ENCODE results near the gene DNAH14.

DNAH14 gene

DNA sequence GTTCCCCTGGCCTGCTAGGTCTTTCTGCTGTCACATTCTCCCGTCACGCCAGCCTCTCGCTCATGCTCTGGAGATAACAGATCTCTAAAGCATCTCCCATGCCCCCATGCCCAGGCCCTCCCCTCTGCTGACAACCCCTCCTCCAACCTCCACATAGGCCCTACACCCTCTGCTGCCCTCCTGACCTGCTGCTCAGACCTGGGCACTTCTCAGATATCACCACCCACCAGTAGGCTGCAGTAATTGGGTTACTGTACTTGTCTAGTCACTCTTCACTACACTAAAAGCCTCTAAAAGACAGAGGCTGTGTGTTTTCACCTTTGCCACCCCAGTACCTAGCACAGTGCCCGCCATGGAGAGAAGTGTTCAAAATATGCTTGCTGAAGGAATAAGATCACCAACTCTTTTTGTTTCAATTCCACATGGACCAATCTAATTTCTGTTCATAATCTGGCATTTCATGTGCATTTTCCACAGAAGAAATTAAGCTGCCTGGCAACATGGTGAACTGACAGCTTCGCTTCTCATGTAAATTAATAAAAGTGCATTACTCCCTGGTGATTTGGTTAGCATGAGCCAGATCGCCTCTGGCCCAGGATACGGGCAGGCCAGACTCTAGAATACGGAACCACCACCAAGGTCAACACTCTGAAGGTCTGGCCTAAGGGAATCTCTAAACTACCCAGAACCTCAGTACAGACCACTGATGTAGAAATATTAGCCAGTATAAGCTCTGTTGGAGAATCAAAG lies 477.7 kb downstream of the DNAH14 start:
- no peak for DNase-seq (ENCODE audit: low spot score)

DNA sequence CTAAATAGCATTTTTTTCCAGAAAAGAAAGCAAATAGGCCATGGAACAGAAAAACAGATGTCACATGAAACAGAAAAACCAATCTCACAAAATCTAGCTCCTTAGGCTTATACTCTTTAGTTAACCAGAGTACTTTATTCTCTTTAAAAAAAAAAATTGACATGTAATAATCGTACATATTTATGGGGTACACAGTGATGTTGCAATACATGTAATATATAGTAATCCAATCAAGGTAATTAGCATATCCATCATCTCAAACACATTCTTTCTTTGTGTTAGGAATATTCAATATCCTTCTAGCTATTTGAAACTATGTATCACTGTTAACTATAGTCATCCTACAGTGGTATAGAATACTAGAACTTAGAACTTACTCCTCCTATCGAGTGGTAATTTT lies 478.3 kb downstream of the DNAH14 start:
- no peak for DNase-seq (ENCODE audit: low spot score)

DNA sequence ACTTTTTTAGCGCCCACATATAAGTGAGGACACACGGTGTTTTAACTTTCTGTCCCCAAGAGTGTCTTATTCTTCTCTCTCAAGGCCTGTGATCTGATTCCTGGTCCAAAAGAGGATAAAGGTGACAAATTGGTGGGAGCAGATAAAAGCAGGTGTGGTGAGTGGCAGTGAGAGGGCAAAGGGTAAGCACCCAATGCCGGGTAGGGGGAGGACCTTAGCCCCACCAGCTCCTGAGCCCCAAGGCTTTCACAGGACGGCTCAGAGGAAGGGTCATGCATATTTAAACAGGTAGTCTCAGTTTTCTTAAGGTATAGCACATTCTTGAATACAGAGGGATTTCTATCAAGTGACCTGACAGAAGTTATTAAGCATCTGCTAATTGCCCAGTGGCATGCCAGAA lies 478.8 kb downstream of the DNAH14 start:
- no peak for DNase-seq (ENCODE audit: low spot score)

DNA sequence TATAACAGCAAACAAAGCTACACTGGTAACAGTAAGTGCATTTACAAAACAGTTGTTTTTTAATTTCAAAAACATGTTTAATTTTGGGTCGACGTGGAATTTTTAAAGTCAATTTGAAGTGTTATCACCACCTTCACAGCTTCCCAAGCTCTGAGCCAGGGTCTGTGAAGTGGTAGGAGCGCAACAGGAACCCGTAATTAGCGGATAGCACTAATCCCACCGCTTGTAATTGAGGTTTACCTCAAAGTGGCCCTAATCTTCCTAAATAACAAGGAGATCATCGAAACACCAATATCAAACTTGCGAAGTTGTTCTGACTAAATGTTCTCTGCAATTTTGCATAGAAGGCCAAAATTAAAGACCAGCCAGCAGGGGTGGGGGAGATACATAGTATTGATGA lies 479.6 kb downstream of the DNAH14 start:
- no peak for DNase-seq (ENCODE audit: low spot score)

DNA sequence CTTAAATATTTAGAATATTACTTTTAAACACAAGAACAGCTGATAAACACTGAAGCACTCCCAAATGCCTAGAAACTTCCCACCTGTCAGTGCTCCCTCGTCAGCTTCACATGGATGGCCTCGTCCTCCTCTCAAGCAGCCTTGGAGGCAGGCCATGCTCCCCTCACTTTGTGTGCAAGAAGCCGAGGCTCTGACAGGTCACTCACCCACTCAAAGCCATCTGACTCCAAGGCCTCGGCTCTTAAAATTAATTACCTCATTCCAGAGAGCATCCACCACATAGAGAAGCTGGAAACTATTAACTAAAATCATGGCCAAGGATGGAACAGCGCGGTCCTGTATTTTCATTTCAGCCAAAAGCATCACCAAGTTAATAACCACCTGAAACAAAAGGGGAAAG lies 480.6 kb downstream of the DNAH14 start:
- DNase-seq (ENCODE audit: low spot score) = no peak

DNA sequence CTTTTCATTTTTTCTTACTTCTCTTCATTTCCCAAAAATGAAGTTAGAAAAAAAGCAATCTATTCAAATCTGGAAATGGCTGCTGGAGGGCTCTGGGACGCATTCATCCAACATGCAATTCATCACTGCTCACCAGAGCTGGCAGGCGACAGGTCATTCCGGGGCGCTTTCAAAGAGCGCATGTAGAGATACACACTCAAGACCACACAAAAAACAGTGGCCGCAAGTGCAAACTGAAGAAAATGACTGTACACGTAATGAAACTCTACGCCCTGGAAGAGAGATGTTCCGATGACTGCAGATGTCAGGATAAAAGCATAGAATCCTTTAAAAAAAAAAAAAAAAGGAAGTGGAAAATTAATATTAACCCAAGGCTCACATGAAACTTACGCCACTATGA lies 482.8 kb downstream of the DNAH14 start:
- no peak for DNase-seq (ENCODE audit: low spot score)

DNA sequence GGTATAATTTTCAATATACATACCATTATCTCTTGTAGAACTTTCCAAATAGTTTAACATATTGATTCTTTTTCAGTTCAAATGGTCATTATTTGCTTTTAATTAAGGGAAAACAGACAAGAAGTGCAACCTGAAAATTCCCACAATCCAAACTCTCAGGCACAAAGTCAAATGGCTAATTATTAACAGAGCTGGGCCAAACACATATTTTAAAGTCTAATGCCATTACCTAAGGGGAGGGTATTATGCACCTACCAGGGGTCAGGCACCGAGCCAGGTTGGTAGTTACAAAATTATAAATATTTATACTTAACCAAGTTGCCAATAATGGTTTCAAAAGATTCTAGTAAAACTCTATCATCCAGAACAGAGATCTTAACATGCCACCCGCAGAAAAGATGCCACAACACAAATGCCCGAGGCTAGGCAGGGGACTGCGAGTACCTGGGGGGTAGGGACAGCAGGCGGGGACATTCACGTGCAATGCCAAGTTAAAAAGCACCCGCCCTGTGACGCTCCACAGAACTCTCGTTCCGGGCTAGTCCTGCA lies 483.4 kb downstream of the DNAH14 start:
- no peak for DNase-seq (ENCODE audit: low spot score)

DNA sequence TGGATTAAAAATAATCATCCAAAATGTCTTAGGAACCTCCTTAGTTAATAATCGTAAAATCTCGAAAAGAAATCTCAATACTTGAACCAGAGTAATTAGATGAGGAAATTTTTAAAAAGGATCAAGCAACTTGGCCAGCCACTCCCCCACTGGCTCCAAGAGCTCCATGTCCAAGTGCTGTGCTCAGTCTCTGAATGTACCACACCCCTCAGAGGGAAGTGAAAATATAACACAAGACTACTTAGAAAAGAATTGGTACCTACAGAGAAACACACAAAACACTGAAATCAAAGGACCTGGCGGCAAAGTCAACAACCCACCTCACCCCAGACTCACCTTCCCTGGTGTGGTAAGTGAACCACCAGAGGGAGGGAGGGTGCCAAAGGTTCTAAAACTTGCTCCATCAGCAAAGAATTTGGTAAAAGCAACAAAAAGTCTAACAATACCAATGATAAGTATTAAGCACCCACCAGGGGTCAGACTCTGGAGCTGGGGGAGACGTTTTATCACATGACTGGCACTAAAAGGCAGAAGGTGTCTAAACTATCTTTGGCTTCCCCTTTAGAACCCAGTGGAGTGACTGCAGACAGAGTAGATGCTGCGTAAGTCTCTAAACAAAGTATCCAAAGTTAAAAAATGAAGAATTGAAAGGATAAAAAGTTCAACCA lies 484.4 kb downstream of the DNAH14 start:
- DNase-seq (ENCODE audit: low spot score) = no peak

DNA sequence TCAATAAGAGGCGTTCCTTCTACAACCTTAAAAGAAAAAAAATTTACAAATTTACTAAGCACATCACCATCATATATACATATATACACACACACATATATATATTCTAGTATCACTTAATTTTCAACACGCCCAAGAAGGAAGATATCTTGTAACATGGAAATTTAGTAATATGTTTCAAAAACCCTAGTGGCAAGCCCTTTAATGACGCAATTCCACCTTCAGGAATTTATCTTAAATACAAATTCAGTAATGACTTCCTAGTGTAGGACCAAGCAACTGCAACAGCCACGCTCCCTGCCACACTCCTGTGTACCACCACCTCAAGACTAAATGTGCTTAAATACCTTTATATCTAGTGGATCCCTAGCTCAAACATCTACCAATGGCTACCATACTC lies 485.8 kb downstream of the DNAH14 start:
- DNase-seq (ENCODE audit: low spot score) = no peak

DNA sequence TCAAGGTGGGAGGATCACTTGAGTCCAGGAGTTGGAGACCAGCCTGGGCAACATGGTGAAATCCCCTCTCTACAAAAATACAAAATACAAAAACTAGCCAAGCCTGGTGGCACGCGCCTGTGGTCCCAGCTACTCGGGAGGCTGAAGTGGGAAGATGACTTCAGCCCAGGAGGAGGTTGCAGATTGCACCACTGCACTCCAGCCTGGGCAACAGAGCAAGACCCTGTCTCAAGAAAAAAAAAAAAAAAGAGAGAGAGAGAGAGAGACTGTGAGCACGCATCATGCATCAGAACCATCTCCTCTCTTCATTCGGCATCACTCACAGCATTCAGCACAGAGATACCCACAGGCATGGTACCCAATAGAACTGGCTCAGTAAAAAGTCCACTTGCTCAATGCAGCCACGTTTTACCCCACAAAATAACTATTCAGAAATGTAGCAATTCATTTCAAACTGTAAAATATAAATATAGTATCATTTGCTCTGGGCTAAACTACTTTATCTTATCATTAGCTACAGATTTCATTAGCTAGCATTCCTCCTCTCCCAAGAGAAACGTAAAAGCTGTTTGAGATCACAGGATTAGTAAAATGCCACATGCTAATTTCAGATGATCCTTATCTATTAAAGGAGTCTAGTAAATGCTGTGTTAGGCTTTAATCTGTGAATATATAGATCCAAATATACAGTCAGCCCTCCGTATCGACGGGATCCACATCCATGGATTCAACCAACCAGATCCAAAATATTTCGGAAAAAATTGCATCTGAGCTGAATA lies 486.7 kb downstream of the DNAH14 start:
- no peak for DNase-seq (ENCODE audit: low spot score)

DNA sequence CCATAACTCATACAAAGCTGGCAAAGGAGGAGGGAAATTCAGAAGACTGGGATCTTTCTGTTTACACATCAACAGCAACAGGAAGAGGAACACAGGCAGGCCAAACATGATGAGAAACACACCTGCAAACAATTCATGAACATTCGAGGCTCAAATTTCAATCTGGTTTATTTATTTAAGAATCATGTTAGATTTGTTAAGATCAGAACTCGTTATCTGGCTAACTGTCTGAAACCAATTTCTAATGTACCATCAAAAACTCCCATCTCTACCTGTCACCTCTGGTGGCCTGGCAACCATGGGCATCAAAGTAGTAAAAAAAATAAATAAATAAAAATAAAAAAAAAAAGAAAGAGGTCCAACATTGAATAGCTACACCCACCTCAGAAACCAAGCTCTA lies 488.6 kb downstream of the DNAH14 start:
- DNase-seq (ENCODE audit: low spot score) = no peak

DNA sequence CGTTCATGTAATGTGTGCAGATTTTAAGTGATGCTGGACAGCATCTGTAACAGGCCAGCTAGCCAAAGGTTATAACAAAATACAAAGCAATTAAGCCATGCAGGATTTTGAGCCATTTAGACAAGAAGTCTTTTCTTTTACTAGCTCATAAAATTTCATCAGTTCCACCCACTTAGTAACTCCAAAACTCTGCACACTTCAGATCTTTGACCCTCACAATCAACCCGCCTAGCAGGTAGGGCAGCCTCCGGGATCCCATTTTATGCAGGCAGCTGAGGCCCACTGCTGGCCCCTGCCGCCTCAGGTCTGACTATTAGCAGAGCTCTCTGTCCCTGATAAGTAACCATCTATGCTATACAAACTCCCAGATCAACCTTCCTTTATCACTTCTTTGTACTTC lies 489.1 kb downstream of the DNAH14 start:
- no peak for DNase-seq (ENCODE audit: low spot score)

DNA sequence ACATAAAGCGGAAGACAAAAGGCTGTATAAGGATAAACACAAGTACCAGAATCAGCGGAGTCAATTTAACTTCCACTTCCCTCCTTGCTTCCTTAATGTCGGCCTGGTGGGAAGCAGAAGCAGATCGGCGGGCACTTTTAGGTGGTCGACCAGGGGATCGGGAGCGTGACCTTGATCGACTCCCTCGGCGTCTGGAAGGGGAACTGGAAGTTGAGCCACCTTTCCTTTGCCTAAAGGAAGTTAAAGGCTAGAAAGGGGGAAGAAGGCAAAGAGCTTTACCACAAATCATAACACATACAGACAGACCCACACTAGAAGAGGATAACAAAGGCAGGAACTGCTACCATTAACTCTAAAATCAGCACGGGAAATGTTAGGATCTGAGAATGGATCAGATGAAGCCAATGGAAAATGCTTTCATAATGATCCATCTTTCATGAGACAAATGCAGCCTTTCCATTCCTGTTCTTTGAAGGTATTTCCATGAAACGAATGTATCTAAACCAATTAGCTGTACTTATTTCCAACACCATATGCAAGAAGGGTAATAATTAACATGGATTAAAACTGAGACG lies 492.6 kb downstream of the DNAH14 start:
- no peak for DNase-seq (ENCODE audit: low spot score)

DNA sequence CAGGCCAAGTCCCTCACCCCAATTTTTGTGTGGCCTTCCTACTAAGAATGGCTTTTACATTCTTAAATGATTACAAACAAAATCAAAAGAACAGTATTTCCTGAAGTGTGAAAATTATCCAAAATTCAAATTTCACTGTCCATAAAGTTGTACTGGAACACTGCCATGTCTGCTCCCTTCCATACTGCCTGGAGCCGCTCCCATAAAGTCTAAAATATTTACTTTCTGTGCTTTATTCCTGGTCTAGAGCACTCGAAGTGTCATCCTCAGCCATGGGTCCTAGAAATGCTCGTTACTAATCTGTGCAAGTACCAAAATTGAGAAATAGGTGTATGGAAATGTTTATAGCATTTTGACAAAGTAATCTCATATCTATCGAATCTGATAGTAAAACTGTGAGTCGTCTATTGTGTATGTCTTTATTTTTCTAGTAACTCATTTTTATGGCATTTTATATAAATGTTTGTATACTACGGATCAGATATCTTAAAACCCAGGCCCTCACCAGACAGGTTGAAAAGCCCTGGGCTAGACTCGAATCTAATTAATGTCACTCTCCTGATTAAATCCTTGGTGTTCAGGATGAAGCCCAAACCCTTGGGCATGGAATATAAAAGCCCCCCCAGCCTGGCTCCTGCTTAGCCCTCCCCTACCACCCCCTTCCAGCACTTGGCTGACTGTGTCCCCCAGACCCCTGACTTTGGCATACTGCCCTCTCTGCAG lies 493.5 kb downstream of the DNAH14 start:
- no peak for DNase-seq (ENCODE audit: low spot score)

DNA sequence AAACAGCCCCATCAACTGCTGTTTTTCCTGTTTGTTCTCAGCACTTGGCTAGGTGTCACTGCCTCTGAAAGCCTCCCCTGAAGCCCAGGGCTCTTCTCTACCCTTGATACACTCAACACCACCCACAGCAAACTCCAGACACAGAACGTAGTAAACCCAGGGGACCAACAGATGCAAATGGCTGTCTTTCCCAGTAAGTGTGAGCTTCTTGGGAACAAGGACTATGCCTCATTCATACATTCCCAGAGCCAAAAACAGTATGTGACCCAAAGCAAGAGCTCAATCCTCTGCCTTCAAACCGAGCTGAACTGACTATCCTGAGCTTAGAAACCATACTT lies 494.0 kb downstream of the DNAH14 start:
- DNase-seq (ENCODE audit: low spot score) = no peak

DNA sequence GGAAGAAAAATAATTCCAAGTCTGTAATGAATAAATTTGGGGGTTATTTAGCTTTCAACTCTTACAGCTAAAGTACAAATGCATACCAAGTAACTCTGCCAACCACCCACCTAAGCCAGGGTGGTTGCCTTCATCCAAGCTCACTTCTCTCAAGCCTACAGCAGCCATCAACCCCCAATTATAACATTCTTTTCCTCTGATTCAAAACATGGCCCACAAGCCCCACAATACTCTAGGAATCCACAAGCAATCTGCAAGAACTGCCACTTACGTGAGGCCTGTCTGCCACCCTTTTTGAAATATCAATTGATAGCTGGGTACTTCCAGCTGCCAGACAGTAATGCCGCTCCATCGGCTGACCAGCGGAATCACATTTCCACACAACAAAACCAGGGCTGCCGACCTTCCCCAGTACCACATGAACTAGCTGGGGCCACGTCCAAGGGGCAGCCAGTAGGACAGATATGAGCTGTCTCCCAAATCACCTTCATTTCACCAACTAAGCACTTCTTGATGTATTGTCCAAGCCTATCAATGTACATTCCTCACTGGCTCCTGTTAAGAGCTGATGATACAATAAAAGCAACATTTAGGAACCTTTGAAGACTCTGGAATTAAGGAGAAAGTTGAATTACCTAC lies 495.2 kb downstream of the DNAH14 start:
- DNase-seq (ENCODE audit: low spot score) = no peak

DNA sequence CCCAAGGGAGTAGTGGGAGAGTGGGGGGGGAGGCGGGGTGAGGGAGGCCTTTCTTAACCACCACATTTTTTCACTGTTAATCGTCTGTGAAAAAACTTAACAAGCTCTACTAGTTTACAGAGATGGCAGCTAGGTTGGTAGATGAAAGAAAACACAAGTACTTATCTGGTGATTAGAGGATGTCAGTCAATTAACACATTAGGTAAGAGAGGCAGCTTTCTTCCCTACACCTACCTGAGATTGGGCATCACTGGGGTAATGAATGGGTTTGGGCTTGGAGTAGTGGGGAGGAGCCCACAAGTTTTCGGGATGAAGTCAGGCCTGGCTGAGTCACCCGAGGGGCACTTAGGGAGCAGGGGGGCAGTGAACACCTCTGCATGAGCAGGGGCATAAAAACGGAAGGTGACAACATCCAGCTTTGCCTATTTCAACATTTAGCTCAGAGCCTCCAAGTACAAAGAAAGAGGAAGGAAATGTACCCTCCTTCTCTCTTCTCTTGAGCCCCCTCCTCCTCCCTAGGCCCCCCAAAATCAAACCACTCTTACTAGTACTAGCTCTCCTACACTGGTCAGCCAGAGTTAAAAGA lies 495.8 kb downstream of the DNAH14 start:
- DNase-seq (ENCODE audit: low spot score) = no peak

DNA sequence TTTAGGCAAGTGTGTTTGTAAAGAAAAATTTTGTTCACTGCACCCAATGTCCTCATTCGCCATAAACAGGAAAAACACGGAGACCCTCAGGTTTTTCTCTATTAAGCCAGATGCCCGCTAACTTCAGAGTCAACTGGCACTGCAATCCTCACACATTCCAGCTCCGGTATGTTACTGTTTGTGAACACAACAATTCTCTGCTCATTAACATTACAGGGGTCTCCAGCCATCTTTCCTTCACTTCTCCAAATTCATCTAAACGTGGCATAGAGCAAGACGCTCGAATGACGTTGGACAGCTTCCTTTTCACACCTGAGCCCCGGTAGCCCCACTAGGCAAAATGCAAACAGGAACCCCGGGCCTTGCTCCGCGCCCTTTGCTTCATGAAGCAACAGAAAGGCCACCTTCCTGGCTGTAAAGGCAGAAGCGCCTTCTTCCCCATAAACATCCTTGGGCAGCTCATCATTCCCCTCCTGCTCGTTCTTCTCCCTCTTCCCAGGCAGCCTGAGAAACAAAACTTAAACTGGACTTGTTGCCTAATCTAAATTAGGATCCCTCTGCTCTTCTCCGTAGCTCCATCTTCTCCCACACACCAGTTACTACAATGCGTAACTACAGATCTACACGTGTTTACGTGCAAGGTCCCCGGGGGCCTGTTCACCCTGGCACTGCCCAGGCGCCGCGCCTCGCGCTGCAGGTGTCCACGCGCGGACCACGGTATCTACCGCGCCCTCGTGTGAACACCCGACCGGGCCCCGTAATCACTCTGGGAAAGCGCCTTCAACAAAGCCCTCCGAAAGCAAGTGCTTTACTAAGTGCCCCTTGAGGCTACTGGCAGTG lies 497.1 kb downstream of the DNAH14 start:
- DNase-seq (ENCODE audit: low spot score) = no peak

DNA sequence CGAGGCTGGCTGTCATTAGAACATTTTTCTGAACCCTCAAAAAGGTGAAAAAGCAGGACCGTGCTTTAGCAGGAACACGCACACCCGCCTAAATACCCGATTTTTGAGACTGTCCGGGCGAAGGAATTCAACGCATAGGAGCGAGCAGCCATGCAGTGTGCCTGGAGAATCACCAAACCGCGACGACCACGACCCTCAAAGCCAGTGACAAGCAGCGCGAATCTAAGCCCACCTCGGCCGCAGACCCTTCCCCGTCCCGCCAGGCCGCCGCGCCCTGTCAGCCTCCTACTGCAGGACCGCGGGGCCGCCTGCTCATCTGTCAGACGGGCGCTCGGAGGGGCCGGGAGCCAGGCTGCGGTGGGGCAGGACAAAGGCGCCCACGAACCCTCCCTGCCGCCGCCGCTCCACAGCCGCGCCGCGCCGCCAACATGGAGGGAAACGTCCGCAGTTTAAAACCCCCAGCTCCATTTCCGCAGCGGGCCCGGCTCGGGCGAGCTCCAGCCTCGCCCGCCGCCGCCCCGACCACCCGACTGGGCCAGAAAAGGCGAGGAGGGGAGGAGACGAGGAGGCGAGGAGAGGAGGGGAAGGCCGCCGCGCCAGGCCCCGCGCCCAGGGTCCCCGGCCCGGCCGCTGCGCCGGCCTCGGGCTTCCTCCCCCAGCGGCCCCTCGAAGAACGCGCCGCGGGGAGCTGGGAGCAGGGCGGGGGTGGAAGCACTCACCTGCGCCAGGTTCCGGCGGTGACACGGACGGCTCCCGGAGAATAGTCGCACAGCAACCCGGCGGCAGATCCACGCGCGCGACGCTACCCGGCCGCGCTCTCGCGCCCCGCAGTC lies 498.0 kb downstream of the DNAH14 start, which contains the start of gene LBR:
LBR (minus strand) TSS at position 804 of the 833 bp plus-strand sequence. CDS start 3,963 bp downstream, outside the sequence.
- DNase-seq (ENCODE audit: low spot score) = no peak
